Epidermal melanocyte (primary cell): Measurements from ENCODE around the gene SLC2A3.
A peak's percentile ranks its signal among the peaks of the same experiment; 100 is the strongest.
"Not testable (repeated sequence)": the region's sequence is repeated elsewhere in the genome, so short reads cannot be mapped to it uniquely, and the experiment has no call there.

Experiments used
- DNase-seq: peaks from one replicate; pipeline ENCODE4 v3.0.0; 2011; ENCODE audit warnings: low spot score; ENCODE audit not compliant: insufficient read length

Gene SLC2A3

GRCh38 chr12:7935590-7936581 is at the start of gene SLC2A3:
TSS of gene SLC2A3 (minus strand) at chr12:7936187. CDS start at chr12:7936034, 153 bp downstream.
- DNase-seq, result peak; percentile 60

- no peak for DNase-seq
Observed at GRCh38 chr12:7984900-7985299, 48.9 kb upstream of the SLC2A3 start.

GRCh38 chr12:7983460-7983859 is 47.5 kb upstream of the SLC2A3 start:
- DNase-seq, result not testable (repeated sequence)

- DNase-seq, result not testable (repeated sequence)
Observed at GRCh38 chr12:7983019-7983418, 47.0 kb upstream of the SLC2A3 start.

GRCh38 chr12:7982332-7982735 is 46.3 kb upstream of the SLC2A3 start:
- DNase-seq, result not testable (repeated sequence)

GRCh38 chr12:7981446-7981845 is 45.5 kb upstream of the SLC2A3 start:
- DNase-seq, result no peak

- DNase-seq, result not testable (repeated sequence)
Observed at GRCh38 chr12:7977351-7978124, 41.6 kb upstream of the SLC2A3 start.

- no peak for DNase-seq
Observed at GRCh38 chr12:7973457-7973825, 37.5 kb upstream of the SLC2A3 start.

GRCh38 chr12:7972734-7973456 is 36.9 kb upstream of the SLC2A3 start:
- DNase-seq, result no peak

GRCh38 chr12:7972269-7972668 is 36.3 kb upstream of the SLC2A3 start:
- not testable (repeated sequence) for DNase-seq

- not testable (repeated sequence) for DNase-seq
Observed at GRCh38 chr12:7971765-7972164, 35.8 kb upstream of the SLC2A3 start.

- peak; percentile 81 for DNase-seq
Observed at GRCh38 chr12:7970475-7971252, 34.7 kb upstream of the SLC2A3 start.

- no peak for DNase-seq
Observed at GRCh38 chr12:7966563-7966962, 30.6 kb upstream of the SLC2A3 start.

- not testable (repeated sequence) for DNase-seq
Observed at GRCh38 chr12:7964669-7965068, 28.7 kb upstream of the SLC2A3 start.

GRCh38 chr12:7961395-7962178 is 25.6 kb upstream of the SLC2A3 start:
- DNase-seq, result no peak

GRCh38 chr12:7959701-7960121 is 23.7 kb upstream of the SLC2A3 start:
- no peak for DNase-seq

GRCh38 chr12:7959278-7959677 is 23.3 kb upstream of the SLC2A3 start:
- DNase-seq, result no peak

GRCh38 chr12:7954877-7955276 is 18.9 kb upstream of the SLC2A3 start:
- not testable (repeated sequence) for DNase-seq

- not testable (repeated sequence) for DNase-seq
Observed at GRCh38 chr12:7954418-7954817, 18.4 kb upstream of the SLC2A3 start.

GRCh38 chr12:7953912-7954311 is 17.9 kb upstream of the SLC2A3 start:
- not testable (repeated sequence) for DNase-seq
